Muscle of arm (tissue), 12 donors: ENCODE measurements around the gene CDKN3. TPM values are rescaled to one million over a fixed set of nuclear protein-coding genes. Genes with fewer than 3 reads are reported as not detected.
"Not testable (repeated sequence)": the region's sequence is repeated elsewhere in the genome, so short reads cannot be mapped to it uniquely, and the experiment has no call there.

Experiments used
- DNase-seq: peaks from one replicate; pipeline ENCODE4 v3.0.0-alpha.2; 2013
- polyA plus RNA-seq, 12 donors: library from polyadenylated mRNA; unstranded; fragments of 120-200 nt; gene quantifications; one replicate each; pipeline ENCODE4 v1.2.1, GENCODE V29; 2013; ENCODE audit not compliant: insufficient read length in 12 of 12

The CDKN3 gene
- polyA plus RNA-seq, 12 donors: 26.1 to 41.2 (median 35.4) TPM; not detected in 1

DNA sequence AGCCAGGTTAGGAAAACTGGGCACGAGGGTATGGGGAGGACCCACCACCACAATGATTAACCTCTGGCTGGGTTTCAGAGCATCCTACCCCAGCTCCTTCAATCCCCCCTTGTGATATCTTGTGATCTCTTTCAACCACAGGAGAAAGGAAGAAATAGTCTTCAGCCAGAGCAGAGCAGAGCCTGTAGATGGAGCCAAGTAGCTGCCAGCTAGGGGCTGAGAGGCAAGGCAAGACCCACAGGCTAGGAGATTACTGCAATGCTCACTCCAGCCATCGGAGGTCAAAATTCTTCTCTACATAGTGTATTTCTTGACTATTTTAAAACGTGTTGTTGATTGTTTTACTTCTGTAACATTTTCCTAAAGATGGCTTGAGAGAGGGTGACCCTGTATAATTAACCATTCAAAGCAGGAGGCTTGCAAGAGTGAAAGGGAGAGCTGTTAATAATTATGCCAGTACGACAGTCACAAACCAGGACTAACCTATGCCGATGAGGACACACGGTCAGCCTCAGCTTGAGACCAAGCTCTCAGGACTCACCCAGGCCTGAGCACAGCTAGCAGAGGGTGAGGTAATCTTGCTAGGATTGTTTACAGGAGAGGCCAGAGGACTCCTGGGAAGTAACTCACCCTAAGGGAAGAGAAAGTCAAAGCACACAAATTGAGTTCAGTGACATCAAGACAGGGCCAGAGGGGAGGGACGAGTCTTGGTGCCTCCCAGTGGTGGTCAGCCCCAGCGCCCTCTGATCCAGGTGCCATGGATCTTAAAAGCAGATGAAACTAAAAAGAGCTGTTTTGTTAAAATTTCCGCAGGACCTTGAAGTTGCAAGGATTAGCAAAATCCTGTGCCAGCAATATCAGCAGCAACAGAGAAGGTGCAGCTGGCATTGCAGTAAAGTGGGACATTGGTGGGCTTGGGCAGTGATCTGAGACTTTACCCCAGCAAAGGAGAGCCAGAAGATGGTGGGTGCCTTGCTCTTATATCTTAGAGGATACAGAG lies 29.8 kb upstream of the CDKN3 start:
- DNase-seq: no peak

DNA sequence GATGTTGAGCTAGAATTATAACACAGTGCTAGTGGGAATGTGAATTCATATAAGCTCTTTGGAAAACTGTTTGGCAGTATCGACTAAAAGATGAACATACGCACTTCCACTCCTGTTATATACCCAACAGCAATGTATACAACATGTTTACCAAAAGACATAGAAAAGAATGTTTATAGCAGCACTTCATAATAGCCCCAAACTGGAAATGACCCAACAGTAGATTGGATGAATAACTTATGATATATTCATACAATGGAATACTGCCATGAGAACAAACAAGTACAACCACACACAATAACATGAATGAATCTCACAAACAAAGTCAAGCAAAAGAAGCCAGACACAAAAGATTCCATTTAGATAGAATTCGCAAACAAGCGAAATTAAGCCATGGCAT lies 28.5 kb upstream of the CDKN3 start:
- no peak for DNase-seq

DNA sequence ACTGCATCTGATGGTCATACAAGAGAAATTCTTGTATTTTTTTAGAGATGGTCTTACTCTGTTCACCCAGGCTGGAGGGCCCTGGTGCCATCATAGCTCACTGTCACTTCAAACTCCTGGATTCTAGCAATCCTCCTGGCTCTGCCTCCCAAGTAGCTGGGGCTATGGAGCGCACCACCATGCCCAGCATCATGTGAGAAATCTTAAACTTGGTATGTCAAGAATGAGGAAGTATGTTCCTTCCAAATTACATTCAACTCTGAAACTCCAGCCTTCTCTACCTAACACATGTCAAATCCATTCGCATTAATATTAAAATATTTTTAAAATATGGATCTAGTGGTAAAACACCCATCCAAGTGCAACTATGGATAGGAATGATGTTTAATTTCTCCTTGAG lies 27.5 kb upstream of the CDKN3 start:
- no peak for DNase-seq

DNA sequence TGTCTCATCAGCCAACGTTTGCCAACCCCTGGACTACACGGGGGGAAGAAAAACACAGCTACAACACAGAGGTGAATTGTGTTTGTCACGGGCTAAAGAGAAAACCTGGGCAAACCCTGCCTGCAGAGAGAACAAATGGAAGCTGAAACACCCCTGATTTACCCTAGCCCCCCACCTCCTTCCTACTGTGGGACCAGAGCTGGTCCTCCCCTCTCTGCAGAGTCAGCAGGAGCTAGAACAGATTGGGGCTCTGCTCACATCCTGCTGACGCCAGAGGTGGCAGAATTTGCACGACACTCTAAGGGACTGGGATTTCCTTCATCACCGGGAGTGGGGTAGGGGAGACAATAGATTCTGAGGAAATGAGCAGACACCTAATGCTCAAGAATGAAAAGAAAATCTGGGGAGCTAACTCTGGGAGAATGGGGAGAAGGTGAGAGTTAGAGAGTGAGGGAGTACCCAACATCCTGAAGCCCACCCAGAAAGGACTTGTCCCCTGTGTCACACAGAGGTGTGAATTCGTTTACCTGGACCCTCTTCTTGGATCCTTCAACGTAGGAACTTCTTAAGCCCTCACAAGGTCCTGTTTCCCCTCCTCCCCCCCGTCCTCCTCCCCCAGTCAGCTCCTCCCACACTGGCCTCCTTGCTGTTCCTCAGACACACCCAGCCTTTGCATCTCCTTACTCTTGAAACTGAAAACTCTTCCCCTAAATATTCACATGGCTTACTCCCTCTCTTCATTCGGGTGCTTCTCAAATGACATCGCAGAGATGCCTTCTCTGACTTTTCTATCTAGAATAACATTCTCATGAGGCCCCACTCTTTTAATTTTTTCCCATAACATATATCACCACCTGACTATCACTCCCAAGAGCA lies 26.2 kb upstream of the CDKN3 start:
- DNase-seq: no peak

DNA sequence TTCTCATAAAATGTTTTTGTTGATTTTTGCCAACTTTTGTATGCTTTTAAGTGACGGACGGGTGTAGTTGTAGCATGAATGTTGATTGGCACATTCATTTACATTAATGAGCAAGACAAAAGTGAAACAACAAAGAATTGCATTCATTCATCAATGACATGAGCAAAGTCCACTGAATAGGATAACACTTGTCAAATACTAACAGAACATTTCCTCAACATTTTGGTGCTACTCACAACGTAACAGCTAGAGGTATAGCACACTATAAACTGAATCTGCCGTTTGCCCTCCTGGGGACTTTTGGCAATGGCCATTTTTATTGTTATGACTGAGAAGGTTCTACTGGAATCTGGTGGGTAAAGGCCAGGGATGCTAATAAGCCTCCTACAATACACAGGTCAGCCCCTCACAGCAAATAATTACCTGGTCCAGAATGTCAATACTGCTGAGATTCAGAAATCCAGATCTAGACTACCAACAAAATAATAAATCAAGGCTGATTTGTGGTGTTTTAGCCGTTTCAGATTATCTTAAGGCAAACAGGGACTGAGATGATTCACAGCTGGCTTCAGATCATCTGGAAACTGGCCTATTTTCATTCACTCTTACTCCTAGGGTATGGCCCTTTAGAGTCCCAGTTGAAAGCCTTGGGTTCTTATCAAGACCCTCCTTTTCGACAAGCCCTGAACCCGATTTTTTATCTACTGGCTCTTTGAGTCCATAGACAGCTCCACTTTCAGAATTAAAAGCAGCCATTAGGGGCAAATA lies 22.5 kb upstream of the CDKN3 start:
- DNase-seq: no peak

DNA sequence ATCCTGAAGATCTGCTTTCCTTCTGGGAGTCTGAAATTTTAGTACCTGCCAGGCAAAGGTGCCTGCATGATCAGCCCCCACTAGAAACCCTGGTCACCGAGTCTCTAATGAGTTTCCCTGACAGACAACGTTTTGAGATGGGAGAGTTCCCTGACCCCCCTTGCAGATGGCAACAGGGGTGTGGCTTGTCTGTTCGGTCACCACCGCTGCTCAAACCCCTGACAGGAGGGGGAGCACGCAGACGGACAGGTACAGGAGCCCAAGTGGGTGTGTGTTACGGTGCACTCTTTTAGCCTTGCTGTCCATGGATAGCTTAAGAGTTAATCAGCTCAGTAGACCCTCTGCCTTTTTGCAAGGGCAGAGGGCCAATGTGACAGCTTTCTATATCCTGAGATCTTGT lies 19.3 kb upstream of the CDKN3 start:
- no peak for DNase-seq

DNA sequence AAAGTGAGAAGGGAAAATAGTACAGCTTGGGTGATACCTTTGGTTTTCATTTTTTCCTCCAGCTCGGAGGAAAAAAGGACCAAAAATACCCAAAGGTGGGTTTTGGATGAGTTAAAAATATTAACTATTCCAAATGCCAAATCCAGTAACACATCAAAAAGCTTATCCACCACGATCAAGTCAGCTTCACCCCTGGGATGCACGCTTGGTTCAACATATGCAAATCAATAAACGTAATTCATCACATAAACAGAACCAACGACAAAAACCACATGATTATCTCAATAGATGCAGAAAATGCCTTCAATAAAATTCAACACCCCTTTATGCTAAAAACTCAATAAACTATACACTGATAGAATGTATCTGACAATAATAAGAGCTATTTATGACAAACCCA lies 17.9 kb upstream of the CDKN3 start:
- DNase-seq: not testable (repeated sequence)

DNA sequence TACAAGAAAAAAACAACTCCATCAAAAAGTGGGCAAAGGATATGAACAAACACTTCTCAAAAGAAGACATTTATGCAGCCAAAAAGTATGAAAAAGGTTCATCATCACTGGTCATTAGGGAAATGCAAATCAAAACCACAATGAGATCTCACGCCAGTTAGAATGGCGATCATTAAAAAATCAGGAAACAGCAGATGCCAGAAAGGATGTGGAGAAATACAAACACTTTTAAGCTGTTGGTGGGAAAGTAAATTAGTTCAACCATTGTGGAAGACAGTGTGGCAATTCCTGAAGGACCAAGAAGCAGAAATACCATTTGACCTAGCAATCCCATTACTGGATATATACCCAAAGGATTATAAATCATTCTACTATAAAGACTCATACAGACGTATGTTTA lies 16.2 kb upstream of the CDKN3 start:
- not testable (repeated sequence) for DNase-seq

DNA sequence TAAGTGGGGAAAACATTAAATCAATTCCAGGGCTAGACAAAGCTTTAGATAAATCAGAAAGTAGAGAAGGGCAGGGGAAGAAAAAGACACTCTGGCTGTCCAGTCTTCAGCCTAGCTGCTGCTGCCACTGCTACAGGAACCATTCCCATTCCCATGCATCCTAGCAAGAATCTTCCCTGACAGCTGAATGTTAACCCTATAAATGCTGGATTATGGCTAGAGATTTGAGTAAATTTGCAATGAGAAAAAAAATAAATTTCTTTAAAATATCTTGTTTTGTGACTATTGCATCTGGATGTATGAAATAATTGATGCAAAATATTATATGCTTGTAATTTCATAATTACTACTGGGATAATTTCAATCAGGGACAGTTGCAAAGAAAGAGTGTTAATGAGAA lies 15.0 kb upstream of the CDKN3 start:
- DNase-seq: no peak

DNA sequence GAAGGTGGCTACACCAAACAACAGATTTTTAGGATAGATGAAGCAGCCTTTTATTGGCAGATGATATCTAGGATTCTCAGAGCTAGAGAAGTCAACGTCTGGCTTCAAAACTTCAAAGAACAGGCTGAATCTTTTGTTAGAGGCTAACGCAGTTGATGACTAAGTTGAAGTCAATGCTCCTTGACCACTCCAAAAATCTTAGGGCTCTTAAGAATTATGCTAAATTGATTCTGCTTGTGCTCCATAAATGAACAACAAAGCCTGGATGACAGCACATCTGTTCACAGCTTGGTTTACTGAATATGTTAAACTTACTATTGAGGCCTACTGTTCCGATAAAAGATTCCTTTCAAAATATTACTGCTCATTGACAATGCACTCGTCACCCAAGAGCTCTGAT lies 13.0 kb upstream of the CDKN3 start:
- no peak for DNase-seq

DNA sequence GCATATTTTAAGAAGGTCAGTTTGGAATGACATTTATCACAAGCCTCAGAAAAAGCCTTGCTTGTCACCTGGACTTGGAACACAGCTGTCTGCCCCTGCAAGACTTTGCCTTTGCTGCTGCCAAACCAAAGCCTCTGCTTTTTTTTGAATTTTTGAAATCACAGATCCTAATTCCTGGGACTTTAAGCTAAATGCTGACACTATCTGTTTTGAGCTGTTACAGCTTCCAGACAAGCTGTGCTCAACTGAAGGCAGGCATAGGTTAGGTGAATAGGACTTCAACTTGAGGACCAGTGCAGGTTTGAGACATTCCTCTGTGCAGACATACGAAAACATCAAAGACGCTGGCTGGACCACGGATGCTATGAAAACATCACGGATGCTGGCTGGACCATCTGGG lies 11.3 kb upstream of the CDKN3 start:
- DNase-seq: no peak

DNA sequence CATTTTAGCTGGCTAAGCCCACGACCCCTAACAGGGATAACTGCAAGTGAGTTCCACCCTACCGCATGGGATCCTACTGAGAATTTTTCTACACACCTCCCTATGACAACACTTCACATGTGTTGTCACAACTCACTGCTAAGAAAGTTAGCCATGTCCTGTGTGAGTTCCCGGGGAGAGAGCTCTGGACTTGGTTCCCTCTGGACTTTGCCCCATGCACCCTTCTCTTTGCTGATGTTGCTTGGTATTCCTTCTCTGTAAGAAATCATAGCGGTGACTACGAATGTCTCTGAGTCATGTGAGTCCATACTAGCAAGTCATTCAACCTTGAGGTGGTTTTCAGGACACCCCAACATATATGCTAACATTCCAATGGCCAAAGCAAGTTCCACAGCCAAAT lies 9.5 kb upstream of the CDKN3 start:
- DNase-seq: no peak

DNA sequence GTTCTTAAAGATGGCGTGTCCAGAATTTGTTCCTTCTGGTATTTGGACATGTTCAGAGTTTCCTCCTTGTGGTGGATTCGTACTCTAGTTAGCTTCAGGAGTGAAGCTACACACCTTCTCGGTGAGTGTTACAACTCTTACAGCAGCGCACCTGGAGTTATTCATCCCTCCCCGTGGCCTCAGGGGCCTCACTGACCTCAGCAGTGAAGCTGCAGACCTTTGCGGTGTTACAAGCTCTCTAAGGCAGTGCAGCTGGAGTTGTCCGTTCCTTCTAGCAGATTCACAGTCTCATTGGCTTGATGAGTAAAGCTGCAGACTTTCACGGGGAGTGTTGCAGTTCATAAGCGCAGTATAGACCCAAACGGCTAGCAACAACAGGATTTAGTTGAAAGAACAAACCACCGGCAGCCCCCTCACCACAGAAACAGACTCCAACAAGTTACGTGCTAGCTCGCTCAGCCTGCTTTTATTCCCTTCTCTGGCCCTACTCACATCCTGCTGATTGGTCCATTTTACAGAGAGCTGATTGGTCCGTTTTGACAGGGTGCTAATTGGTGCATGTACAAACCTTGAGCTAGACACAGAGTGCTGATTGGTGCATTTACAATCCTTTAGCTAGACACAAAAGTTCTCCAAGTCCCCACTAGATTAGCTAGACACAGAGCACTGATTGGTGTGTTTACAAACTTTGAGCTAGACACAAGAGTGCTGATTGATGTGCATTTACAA lies 4.5 kb upstream of the CDKN3 start:
- no peak for DNase-seq

DNA sequence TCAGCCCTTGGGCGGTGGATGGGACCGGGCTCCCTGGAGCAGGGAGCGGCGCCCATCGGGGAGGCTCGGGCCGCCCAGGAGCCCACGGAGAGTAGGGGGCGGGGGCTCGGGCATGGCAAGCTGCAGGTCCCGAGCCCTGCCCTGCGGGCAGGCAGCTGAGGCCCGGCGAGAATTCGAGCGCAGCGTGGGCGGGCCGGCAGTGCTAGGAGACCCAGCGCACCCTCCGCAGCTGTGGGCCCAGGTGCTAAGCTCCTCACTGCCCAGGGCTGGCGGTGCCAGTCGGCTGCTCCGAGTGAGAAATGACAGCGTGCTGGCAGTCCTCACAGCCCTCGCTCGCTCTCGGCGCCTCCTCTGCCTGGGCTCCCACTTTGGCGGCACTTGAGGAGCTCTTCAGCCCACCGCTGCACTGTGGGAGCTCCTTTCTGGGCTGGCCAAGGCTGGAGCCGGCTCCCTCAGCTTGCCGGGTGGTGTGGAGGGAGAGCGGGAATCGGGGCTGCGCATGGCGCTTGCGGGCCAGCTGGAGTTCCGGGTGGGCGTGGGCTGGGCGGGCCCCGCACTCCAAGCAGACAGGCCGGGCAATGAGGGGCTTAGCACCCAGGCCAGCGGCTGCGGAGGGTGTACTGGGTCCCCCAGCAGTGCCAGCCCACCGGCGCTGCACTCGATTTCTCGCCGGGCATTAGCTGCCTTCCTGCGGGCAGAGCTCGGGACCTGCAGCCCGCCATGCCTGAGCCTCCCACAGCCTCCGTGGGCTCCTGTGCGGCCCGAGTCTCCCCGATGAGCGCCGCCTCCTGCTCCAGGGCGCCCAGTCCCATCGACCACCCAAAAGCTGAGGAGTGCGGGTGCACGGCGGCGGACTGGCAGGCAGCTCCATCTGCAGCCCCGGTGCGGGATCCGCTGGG lies 3.6 kb upstream of the CDKN3 start:
- not testable (repeated sequence) for DNase-seq

DNA sequence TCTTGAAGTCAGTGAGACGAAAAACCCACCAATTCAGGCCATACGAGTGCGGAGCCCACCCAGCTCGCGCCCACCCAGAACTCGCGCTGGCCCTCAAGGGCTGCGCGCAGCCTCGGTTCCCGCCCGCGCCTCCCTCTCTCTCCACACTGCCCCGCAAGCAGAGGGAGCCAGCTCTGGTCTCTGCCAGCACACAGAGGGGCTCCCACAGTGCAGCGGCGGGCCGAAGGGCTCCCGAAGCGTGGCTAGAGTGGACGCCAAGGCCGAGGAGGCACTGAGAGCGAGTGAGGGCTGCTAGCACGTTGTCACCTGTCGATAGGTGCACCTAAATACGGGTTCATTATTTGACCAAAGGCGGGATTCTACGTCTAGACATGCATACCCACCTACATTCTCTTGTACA lies 2.2 kb upstream of the CDKN3 start:
- DNase-seq: no peak

DNA sequence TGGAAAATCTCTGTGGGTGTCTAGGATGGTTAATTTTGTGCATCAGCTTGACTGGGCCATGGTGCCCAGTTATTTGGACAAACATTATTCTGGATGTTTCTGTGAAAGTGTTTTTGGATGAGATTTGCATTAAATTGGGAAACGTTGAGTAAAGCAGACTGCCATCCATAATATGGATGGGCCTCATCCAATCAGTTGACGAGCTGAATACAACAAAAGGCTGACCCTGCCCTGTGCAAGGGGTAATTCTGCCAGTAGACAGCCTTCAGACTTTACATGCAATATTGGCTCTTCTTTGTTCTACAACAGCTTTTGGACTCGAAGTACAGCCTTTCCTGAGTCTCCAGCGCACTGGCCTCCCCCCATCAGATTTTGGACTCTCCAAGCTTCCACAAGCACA lies 1.5 kb upstream of the CDKN3 start:
- DNase-seq: no peak

DNA sequence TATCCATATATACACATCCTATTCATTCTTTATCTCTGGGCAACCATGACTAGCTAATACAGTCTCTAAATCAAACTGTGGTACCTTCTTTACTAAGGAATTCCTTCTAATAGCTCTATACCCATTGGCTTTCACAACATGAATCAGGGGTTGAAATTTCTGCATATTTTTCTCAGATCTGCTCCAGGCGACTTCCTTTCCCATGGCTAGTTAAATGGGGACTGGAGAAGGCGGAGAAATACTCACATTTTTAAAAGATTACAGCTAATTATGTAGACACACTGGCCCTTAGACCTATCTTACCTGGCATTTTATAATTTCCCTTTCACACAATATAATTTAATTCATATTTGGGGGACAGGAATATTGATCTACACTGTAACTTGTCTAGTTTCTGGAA lies 1.1 kb upstream of the CDKN3 start:
- no peak for DNase-seq

DNA sequence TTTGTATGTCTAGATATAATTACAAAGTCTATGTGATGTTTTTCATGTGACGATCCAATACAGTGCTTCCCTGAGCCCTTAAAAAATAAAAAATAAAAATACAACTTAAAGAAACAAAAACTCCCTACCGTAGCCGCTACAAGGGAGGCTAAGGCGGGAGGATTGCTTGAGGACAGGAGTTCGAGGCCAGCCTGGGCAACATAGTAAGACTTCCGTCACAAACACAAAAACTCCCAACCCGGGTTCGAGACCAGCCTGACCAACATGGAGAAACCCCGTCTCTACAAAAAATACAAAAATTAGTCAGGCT lies 669 bp upstream of the CDKN3 start:
- no peak for DNase-seq

DNA sequence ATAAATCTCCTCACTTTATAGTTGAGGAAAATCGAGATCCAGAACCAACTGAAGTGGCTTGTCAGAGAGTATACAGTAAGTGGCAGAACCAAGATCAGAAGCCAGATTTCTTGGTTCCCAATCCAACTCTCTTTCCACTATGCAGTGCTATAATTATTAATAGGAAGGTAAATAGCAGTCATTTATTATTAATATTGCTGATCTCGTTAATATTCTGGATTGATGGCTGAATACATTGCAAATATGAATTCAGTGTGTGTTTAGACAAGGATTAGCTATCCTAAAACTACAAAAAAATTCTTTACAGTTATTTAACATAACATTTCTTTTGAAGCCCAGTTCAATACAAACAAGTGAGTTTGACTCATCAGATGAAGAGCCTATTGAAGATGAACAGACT lies 2.8 kb downstream of the CDKN3 start:
- DNase-seq: no peak

DNA sequence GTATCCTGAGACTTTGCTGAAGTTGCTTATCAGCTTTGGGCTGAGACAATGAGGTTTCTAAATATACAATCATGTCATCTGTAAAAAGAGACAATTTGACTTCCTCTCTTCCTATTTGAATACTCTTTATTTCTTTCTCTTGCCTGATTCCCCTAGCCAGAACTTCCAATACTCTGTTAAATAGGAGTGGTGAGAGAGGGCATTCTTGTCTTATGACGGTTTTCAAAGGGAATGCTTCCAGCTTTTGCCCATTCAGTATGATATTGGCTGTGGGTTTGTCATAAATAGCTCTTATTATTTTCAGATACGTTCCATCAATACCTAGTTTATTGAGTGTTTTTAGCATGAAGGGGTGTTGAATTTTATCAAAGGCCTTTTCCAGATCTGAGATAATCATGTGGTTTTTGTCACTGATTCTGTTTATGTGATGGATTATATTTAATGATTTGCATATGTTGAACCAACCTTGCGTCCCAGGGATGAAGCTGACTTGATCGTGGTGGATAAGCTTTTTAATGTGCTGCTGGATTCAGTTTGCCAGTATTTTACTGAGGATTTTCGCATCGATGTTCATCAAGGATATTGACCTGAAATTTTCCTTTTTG lies 6.7 kb downstream of the CDKN3 start:
- DNase-seq: not testable (repeated sequence)
